Erythroblast (primary cell): ENCODE results near the gene SULF2.

Source experiments
- GATA1 ChIP-seq: IDR thresholded peaks from 2 replicates; pipeline ENCODE4 v1.6.1; 2011; ENCODE audit warnings: low read depth, mild to moderate bottlenecking, control low read depth, low read length, moderate library complexity
- POLR2A ChIP-seq: IDR thresholded peaks from 2 replicates; pipeline ENCODE4 v1.6.1; 2011; ENCODE audit warnings: mild to moderate bottlenecking, low read length

DNA sequence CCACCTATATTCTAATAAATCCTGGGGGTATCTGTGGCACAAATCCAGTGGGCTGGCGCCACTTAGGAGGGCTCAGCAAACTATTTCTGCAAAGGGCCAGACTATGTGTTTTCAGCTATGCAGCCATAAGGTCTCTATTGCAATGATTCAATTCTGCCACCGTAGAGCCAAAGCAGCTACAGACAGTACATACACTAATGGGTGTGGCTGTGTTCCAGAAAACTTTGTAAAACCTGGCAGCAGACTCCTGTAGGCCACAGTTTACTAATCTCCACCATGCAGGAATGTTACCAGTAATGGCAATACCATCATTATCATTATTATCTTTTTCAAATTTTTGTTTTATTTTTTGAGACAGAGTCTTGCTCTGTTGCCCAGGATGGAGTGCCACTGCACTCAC lies 65.7 kb downstream of the SULF2 start:
- TF ChIP-seq POLR2A: no peak
- TF ChIP-seq GATA1: no peak
